Measurements from ENCODE around the gene MEIOSIN. TPM values are rescaled to one million over a fixed set of nuclear protein-coding genes. Genes with fewer than 3 reads are reported as not detected.
"Not testable (repeated sequence)": the region's sequence is repeated elsewhere in the genome, so short reads cannot be mapped to it uniquely, and the experiment has no call there.

Gene MEIOSIN, protein sequence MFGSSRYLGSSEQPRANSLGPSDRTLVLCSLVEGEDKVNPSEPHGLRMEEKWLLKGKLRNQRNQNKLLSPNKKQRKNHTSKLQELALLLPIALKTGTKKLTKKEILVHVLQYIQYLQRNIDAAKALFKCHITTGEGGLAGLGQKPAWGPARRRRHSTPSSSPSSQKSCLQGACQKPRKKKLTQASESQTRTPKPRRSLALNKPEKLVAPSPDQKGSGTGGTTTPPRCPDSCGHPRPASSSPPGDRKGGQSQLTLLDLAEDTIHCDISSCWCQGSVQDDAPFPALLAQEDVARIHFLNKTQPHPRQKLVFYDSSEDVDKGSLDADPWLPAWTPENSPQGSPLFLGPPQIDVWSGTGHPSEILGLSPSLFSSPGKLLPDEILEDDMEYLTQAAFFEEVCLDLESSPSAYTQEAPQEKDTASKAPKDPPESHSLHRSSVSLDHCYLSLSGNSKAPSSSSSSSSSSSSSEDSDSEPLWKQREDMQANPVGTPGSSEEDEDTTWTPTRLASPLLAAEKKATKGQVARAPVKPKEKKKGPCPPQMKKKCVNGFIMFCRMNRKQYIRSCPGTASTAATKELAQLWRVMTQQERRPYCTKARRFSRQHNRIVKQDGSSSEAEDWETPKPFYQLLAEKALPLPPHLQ
- total RNA-seq (not detected), polyA plus RNA-seq (not detected)

DNA sequence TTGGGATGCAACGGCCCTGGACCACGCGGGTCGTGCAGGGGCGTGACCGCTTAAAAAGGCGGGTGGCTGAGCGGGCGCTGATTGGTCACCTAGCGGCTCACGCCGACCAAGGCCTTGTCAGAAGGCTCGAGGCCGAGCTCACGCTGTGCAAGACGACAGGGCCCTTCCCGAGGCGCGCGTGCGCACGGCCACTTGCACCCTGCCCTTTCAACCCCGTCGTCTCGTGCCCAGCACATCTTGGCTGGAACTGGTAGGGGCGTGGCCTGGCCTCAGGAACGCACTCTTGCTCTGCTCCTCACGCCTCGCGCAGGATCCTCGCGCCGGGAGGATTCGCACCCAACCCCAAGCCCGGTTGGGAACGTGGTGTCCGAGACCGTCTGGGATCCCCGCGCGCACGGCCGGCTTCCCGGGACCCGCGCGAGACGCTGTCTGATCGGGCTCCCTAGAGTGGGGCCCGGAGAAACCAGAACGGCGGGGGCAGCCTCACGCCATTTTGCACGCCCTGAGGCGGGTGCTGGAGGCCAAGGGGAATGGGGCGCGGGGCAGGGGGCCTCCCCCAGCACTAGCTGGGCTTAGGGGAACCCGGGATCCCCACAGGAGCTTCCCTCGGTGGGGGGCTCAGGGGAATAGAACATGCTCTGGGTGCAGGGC is at the start of gene MEIOSIN:
TSS of gene MEIOSIN (plus strand) at position 280 of the 651 bp plus-strand sequence. CDS start 1,938 bp downstream, outside the sequence.
- DNase-seq (ENCODE audit: extremely low spot score) = no peak
- 91% methylated on average over 59 of the region's 59 CpGs for WGBS
- Histone ChIP-seq H3K4me1 (ENCODE audit: insufficient read depth) (no peaks in the 10 kb centered on the region), H3K4me3 (ENCODE audit: low read depth, low read length) (no peak within 1 kb of the TSS), H3K36me3 (ENCODE audit: insufficient read depth) (no peaks in the 10 kb centered on the region), H3K27ac (ENCODE audit: low read depth) (no peak within 1 kb of the TSS)

DNA sequence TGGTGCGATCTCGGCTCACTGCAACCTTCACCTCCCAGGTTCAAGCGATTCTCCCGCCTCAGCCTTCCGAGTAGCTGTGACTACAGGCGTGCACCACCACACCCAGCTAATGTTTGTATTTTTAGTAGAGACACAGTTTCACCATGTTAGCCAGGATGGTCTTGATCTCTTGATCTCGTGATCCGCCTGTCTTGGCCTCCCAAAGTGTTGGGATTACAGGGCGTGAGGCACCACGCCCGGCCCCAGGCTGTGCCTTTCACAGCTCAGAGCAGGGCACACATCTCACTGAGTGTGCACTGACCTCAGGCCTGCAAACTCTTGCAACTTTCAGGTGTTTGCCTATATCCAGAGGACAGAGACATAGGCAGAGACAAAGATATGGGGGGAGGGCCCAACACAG is 48.2 kb upstream of the MEIOSIN start:
- WGBS = 86% methylated on average over 11 of the region's 11 CpGs
- not testable (repeated sequence) for DNase-seq (ENCODE audit: extremely low spot score); H3K36me3 ChIP-seq (ENCODE audit: insufficient read depth); H3K4me1 ChIP-seq (ENCODE audit: insufficient read depth); H3K4me3 ChIP-seq (ENCODE audit: low read depth, low read length); H3K27ac ChIP-seq (ENCODE audit: low read depth)

DNA sequence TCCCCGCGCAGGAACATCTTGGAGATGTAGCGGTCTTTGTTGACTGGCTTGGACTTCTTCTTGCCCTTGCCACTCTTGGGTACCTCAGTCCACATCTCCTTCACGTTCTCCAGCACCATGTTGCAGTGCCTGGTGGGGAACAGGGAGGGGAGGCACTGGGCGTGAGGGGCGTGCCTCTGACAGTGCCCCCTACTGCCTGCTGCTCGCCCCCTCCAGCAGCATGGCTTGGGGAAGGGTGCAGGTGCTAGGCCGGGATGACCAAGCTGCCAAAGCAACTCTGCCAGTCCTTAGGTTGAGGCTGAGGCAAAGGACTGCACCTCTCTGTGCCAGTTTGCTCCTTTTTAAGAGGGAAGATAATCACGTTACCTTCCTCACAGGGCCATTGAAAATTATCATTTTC is 45.6 kb upstream of the MEIOSIN start:
- Histone ChIP-seq H3K4me1 (ENCODE audit: insufficient read depth) (no peaks in the 10 kb centered on the region), H3K36me3 (ENCODE audit: insufficient read depth) (no peaks in the 10 kb centered on the region), H3K4me3 (ENCODE audit: low read depth, low read length) (no peak overlapping the region), H3K27ac (ENCODE audit: low read depth) (no peak overlapping the region)
- WGBS = 91% methylated on average over 9 of the region's 9 CpGs
- DNase-seq (ENCODE audit: extremely low spot score) = no peak

DNA sequence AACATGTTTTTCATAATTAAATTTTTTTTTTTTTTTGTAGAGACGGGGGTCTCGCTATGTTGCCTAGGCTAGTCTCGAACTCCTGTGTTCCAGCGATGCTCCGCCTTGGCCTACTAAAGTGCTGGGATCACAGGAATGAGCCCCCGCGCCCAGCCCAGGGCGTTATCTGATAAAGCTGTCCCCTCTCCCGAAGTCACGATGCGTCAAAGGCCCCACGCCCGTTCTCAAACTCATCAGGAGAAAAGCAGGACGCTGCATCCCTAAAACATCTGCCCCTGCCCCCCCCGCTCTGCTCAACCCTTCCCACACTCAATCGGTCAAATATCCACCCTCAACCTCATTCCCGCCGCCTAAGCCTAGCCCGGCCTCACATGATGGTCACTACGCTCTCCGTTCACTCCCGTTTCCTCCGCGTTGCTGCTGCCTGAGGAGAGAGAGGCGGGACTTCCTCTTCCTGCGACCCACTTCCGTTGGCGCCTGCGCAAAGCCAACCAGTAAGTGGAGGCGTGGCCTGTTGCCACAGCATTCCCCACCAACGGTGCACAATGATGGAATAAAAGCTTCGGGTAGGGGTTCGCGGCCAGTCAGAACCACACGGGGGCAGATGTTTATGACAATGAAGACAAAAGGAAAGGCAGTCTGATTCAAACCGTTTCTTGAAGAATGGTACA is 41.6 kb upstream of the MEIOSIN start, which contains the start of gene SNRPD2:
TSS of gene SNRPD2 (minus strand) at position 438 of the 671 bp plus-strand sequence. CDS start at position 373, 65 bp downstream.
- Histone ChIP-seq H3K27ac (ENCODE audit: low read depth) (peak within 1 kb of the TSS; percentile 97), H3K4me1 (ENCODE audit: insufficient read depth) (no peaks in the 10 kb centered on the region), H3K36me3 (ENCODE audit: insufficient read depth) (peaks cover 3% of the 10 kb centered on the region), H3K4me3 (ENCODE audit: low read depth, low read length) (peak within 1 kb of the TSS; percentile 65)
- DNase-seq (ENCODE audit: extremely low spot score) = peak; percentile 94
- WGBS = under 1% methylated on average over 36 of the region's 36 CpGs

DNA sequence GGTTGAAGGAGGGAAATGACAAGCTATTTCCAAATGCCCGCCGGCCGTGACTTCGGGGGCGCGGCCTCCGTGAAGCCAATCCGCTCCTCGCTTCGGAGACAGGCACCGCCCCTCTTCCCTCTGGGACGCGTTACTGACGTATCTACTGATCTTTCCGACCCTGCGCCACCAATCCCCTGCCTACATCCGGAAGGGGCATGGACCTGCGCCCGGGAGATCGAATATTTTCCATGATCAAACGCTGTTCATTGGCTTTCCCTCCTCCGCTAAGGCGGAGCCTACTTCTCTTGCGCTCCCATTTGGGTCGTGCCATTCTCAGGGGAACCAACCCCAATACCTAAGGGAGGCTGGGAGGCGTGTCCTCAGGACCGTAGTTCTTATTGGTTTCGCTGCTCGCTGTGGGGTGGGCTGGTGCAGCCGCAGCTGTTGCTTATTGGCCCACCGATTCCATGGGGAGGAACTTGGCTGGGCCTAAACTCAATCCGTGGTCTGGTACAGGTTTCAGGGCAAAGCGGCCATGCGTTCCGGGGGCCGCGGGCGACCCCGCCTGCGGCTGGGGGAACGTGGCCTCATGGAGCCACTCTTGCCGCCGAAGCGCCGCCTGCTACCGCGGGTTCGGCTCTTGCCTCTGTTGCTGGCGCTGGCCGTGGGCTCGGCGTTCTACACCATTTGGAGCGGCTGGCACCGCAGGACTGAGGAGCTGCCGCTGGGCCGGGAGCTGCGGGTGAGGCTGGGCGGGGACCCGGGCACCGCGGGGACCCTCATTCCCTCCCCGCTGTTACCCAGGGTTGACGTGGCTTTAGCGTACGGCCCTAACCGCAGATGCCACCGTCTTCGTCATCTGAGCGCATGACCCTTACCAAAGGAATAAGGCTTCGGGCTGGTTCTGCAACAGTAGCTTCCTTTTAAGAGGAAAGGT is 40.8 kb upstream of the MEIOSIN start, which contains the start of gene QPCTL:
TSS of gene QPCTL (plus strand) at position 480 of the 919 bp plus-strand sequence. CDS start at position 518, 38 bp downstream.
- peak within 1 kb of the TSS; percentile 65 for H3K4me3 ChIP-seq (ENCODE audit: low read depth, low read length)
- H3K4me1 ChIP-seq (ENCODE audit: insufficient read depth) = no peaks in the 10 kb centered on the region
- WGBS = under 1% methylated on average over 70 of the region's 70 CpGs
- peak within 1 kb of the TSS; percentile 97 for H3K27ac ChIP-seq (ENCODE audit: low read depth)
- peaks cover 3% of the 10 kb centered on the region for H3K36me3 ChIP-seq (ENCODE audit: insufficient read depth)
- DNase-seq (ENCODE audit: extremely low spot score) = peak; percentile 97

DNA sequence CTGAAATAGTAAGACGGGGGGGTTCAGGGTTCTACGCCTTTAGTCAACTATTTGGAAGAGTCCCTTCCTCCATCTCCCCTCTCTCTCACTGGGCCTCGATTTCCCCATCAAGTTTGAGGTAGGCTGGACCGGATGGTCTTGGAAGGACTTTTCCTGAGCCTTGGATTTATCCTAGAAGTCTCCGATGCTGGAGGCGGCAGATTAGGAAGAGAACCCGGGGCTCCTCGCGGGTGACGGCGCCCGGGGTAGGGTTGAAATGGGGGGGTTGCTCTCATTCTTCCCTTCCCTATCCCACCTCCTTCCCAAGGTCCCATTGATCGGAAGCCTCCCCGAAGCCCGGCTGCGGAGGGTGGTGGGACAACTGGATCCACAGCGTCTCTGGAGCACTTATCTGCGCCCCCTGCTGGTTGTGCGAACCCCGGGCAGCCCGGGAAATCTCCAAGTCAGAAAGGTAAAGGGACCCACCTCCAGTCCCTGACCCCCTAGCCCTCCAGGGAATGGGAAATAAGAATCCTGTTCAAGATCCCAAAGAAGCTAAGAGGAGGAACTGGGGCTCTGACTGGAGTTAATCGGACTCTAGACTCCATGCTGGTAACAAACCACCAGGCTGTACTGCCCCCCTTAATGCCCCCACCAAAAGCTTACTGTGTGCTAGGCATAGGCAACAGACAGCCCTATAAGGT is 40.0 kb upstream of the MEIOSIN start:
- 1% methylated on average over 22 of the region's 22 CpGs for WGBS
- H3K27ac ChIP-seq (ENCODE audit: low read depth) = peak overlapping the region; percentile 81
- peaks cover 3% of the 10 kb centered on the region for H3K36me3 ChIP-seq (ENCODE audit: insufficient read depth)

DNA sequence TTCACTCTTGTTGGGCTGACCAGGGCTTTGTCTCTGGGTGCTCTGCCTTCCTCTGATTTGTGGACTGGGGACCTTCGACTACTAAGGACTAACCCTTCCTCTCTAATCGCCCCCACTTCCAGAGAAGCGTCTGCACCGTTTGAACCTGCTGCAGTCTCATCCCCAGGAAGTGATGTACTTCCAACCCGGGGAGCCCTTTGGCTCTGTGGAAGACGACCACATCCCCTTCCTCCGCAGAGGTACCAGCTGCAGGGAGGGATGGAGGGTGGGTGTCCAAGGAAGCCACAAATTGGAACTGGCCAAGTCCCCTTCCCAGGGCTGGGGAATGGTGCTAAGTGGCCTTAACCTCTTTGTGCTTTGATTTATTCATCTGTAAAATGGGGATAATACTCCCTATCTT is 31.6 kb upstream of the MEIOSIN start:
- no peaks in the 10 kb centered on the region for H3K36me3 ChIP-seq (ENCODE audit: insufficient read depth)
- H3K4me1 ChIP-seq (ENCODE audit: insufficient read depth) = no peaks in the 10 kb centered on the region
- DNase-seq (ENCODE audit: extremely low spot score) = no peak
- 79% methylated on average over 7 of the region's 7 CpGs for WGBS
- no peak overlapping the region for H3K27ac ChIP-seq (ENCODE audit: low read depth)
- no peak overlapping the region for H3K4me3 ChIP-seq (ENCODE audit: low read depth, low read length)

More for the DNA sequence above, 40.0 kb upstream of the MEIOSIN start:
- H3K4me3 ChIP-seq (ENCODE audit: low read depth, low read length) = peak overlapping the region; percentile 65
- H3K4me1 ChIP-seq (ENCODE audit: insufficient read depth) = no peaks in the 10 kb centered on the region
- DNase-seq (ENCODE audit: extremely low spot score) = no peak

DNA sequence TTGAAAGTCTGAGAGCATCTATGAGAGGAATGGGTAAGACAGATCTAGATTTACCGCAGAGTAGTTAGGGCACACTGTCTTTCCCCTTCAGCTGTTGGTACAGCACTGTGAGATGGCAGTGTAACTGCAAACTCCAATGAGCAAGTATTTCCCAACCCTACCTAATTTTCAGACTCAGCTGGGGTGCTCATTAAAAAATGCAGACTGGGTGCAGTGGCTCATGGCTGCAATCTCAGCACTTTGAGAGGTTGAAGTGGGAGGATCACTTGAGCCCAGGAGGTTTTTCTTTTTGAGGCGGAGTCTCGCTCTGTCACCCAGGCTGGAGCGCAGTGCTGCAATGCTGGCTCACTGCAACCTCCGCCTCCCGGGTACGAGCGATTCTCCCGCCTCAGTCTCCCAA is 28.1 kb upstream of the MEIOSIN start:
- no peak for DNase-seq (ENCODE audit: extremely low spot score)
- 91% methylated on average over 9 of the region's 9 CpGs for WGBS
- Histone ChIP-seq H3K4me3 (ENCODE audit: low read depth, low read length) (no peak overlapping the region), H3K27ac (ENCODE audit: low read depth) (no peak overlapping the region), H3K4me1 (ENCODE audit: insufficient read depth) (no peaks in the 10 kb centered on the region), H3K36me3 (ENCODE audit: insufficient read depth) (no peaks in the 10 kb centered on the region)

DNA sequence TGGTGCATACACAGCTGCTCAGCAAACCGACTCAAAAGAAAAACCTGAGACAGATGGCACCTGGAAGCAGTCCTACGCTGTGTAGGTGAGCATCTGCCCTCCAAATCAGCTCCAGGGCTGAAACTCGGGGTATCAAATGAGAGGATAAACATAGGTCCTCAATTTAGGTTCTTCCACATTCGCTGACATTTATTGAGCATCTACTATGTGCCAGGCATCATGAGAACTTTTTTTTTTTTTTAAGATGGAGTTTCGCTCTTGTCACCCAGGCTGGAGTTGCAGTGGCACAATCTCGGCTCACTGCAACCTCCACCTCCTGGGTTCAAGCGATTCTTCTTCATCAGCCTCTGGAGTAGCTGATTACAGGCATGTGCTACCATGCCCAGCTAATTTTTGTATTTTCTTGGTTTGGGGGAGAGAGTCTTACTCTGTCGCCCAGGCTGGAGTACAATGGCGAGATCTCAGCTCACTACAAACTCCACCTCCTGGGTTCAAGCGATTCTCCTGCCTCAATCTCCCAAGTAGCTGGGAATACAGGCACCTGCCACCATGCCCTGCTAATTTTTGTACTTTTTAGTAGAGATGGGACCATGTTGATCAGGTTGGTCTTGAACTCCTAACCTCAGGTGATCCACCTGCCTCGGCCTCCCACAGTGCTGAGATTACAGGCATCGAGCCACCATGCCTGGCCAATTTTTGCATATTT is 27.4 kb upstream of the MEIOSIN start:
- Histone ChIP-seq H3K27ac (ENCODE audit: low read depth) (no peak overlapping the region), H3K4me1 (ENCODE audit: insufficient read depth) (no peaks in the 10 kb centered on the region), H3K4me3 (ENCODE audit: low read depth, low read length) (no peak overlapping the region), H3K36me3 (ENCODE audit: insufficient read depth) (no peaks in the 10 kb centered on the region)
- 93% methylated on average over 12 of the region's 12 CpGs for WGBS
- DNase-seq (ENCODE audit: extremely low spot score) = no peak

DNA sequence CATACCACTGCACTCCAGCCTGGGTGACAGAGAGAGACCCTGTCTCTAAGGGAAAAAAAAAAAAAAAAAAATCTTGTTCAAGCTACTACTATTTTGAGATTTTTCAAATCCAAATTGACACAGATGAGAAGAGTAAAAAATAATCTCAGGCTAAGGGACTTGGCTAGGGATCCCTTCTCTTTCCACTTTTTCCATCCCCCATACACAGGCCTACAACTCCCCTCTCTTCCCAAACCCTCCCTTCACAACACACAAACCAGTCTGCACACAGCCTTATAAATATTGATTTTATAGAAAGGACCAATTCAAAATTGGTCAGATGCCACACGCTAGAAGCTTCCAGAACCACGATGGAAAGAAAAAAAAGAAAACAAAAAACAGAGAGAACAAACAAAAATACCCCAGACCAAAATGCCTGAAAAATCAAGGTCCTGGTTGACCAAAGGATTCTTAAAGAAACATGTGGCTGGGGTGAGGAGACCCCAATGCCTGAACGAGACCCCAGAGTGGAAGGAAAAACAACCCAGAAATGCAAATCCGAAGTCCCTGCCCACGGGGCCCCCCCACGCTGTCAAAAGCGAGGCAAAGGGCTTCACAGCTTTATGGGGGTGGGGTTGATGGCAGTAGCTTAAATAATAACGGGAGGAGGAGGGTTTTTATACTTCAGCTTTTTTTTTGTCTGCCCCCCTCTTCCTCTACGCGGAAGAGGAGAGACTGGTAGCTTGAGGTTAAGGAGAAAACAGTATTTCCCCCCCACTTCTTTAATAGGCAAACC is 22.7 kb upstream of the MEIOSIN start:
- Histone ChIP-seq H3K4me3 (ENCODE audit: low read depth, low read length) (no peak overlapping the region), H3K4me1 (ENCODE audit: insufficient read depth) (no peaks in the 10 kb centered on the region), H3K27ac (ENCODE audit: low read depth) (no peak overlapping the region), H3K36me3 (ENCODE audit: insufficient read depth) (peaks cover 6% of the 10 kb centered on the region)
- WGBS = 67% methylated on average over 10 of the region's 10 CpGs
- no peak for DNase-seq (ENCODE audit: extremely low spot score)
